ENCODE measurements around the gene KIF26B. TPM values are rescaled to one million over a fixed set of nuclear protein-coding genes. Genes with fewer than 3 reads are reported as not detected.

The KIF26B gene
- polyA plus RNA-seq, 1 of the 3 experiments (the other 2 are of a cell fraction): 2.6 TPM

- Histone ChIP-seq H3K36me3 (replicated peaks in 1 of 2; ENCODE audit: control insufficient read depth in 1 of 2, insufficient read depth in 2 of 2, low read length in 1 of 2) (peaks cover 0 to 28% of the 10 kb centered on the region in 2 experiments), H3K9me3 (no peaks in the 10 kb centered on the region), H2AFZ (ENCODE audit: low read depth) (no peak overlapping the region), H4K20me1 (ENCODE audit: insufficient read depth) (no peaks in the 10 kb centered on the region), H3K9ac (no peak overlapping the region), H3K4me1 (ENCODE audit: control insufficient read depth in 1 of 2, insufficient read depth in 2 of 2, low read depth in 1 of 2, low read length in 1 of 2) (peaks cover 0 to 12% of the 10 kb centered on the region in 2 experiments; a peak in 1 of 4 replicates), H3K79me2 (ENCODE audit: insufficient read depth) (no peaks in the 10 kb centered on the region), H3K9me2 (no peaks in the 10 kb centered on the region), H3K4me2 (no peak overlapping the region), H3K27ac (ENCODE audit: low read depth in 2 of 2, low read length in 1 of 2) (no peak overlapping the region), H3K4me3 (ENCODE audit: low read depth in 2 of 2, low read length in 1 of 2) (no peak overlapping the region), H3F3A (replicated peaks; ENCODE audit: insufficient read depth) (no peaks in the 10 kb centered on the region), H3K27me3 (ENCODE audit: insufficient read depth) (no peaks in the 10 kb centered on the region)
- TF ChIP-seq SMC3 (IDR thresholded peaks at IDR 0.05; ENCODE audit: low read depth, low read length) (no peak), TAF1 (IDR thresholded peaks at IDR 0.05; ENCODE audit: borderline replicate concordance, low read depth, low read length) (no peak), NRF1 (IDR thresholded peaks at IDR 0.05; ENCODE audit: low read depth, low read length) (no peak), MXI1 (IDR thresholded peaks at IDR 0.05; ENCODE audit: low read depth, low read length) (no peak), ELF1 (IDR thresholded peaks at IDR 0.05) (no peak), CHD2 (IDR thresholded peaks at IDR 0.05; ENCODE audit: low read length, partially characterized antibody) (no peak), POLR2AphosphoS5 (IDR thresholded peaks at IDR 0.05; ENCODE audit: low read depth, low read length) (no peak), RFX5 (IDR thresholded peaks at IDR 0.05; ENCODE audit: low read length) (no peak), ZBTB33 (IDR thresholded peaks at IDR 0.05; ENCODE audit: borderline replicate concordance, low read depth) (no peak), NFIC (IDR thresholded peaks at IDR 0.05; ENCODE audit: borderline replicate concordance) (no peak), TCF12 (IDR thresholded peaks at IDR 0.05) (no peak), RCOR1 (IDR thresholded peaks at IDR 0.05; ENCODE audit: low read length) (no peak), TEAD4 (IDR thresholded peaks at IDR 0.05; ENCODE audit: borderline replicate concordance, insufficient read depth) (no peak)
- 80% methylated on average over 8 of the region's 8 CpGs for WGBS (ENCODE audit: low lambda C conversion rate)
- ChIA-PET POLR2A (no interaction called here), CTCF (interaction anchor here (1.7 to 2.0 kb wide), 3 partner anchors 16 to 125 kb away, joined by 3 to 5 read pairs (median 4); no protein-coding TSS in a partner anchor)
- DNase-seq: no peak
Observed at GRCh38 chr1:245486775-245487470, 332.1 kb downstream of the KIF26B start.

- H2AFZ ChIP-seq (ENCODE audit: low read depth): no peak overlapping the region
- DNase-seq: no peak
- CTCF ChIA-PET: interaction anchor here (2.0 to 2.1 kb wide), 2 partner anchors 14 to 24 kb away, joined by 5 read pairs; no protein-coding TSS in a partner anchor
- TF ChIP-seq GABPA (IDR thresholded peaks at IDR 0.05; ENCODE audit: low read depth) (no peak), CTCF (IDR thresholded peaks at IDR 0.05) (no peak), TCF12 (IDR thresholded peaks at IDR 0.05) (no peak), RXRA (IDR thresholded peaks at IDR 0.05; ENCODE audit: borderline replicate concordance, low read depth) (no peak), PBX3 (IDR thresholded peaks at IDR 0.05) (no peak), USF2 (IDR thresholded peaks at IDR 0.05; ENCODE audit: borderline replicate concordance, low read depth, low read length) (no peak), FOXJ3 (CRISPR knock-in tag; IDR thresholded peaks at IDR 0.05) (no peak), MEF2A (IDR thresholded peaks at IDR 0.05; ENCODE audit: borderline replicate concordance, low read depth) (no peak)
Observed at GRCh38 chr1:245488346-245489129, 333.8 kb downstream of the KIF26B start.

More at GRCh38 chr1:245488346-245489129, 333.8 kb downstream of the KIF26B start:
- Histone ChIP-seq H3K36me3 (replicated peaks in 1 of 2; ENCODE audit: control insufficient read depth in 1 of 2, insufficient read depth in 2 of 2, low read length in 1 of 2) (peaks cover 0 to 28% of the 10 kb centered on the region in 2 experiments), H3K79me2 (ENCODE audit: insufficient read depth) (no peaks in the 10 kb centered on the region), H3F3A (replicated peaks; ENCODE audit: insufficient read depth) (no peaks in the 10 kb centered on the region), H3K4me2 (no peak overlapping the region), H4K20me1 (ENCODE audit: insufficient read depth) (no peaks in the 10 kb centered on the region), H3K4me3 (ENCODE audit: low read depth in 2 of 2, low read length in 1 of 2) (no peak overlapping the region), H3K4me1 (ENCODE audit: control insufficient read depth in 1 of 2, insufficient read depth in 2 of 2, low read depth in 1 of 2, low read length in 1 of 2) (peaks cover 0 to 2% of the 10 kb centered on the region in 2 experiments; a peak in 1 of 4 replicates), H3K27ac (ENCODE audit: low read depth in 2 of 2, low read length in 1 of 2) (peak overlapping the region in 1 of 2 experiments; percentile 31; a peak in 1 of 4 replicates), H3K27me3 (ENCODE audit: insufficient read depth) (no peaks in the 10 kb centered on the region), H3K9me2 (no peaks in the 10 kb centered on the region), H3K9me3 (no peaks in the 10 kb centered on the region), H3K9ac (no peak overlapping the region)
- 79% methylated on average over 13 of the region's 14 CpGs for WGBS (ENCODE audit: low lambda C conversion rate)
- POLR2A ChIA-PET: interaction anchor here (0.6 kb wide), 1 partner anchor 14 kb away, joined by 3 read pairs; no protein-coding TSS in a partner anchor

Data from SK-N-SH (cell line).